NCI-H2196 (cell line): ENCODE results near the gene ABCC1.
"Not testable (repeated sequence)": the region's sequence is repeated elsewhere in the genome, so short reads cannot be mapped to it uniquely, and the experiment has no call there.

Experiments used
- DNase-seq: peaks from one replicate; lab custom pipeline; 2025; ENCODE audit not compliant: unreplicated experiment; lab: John Stamatoyannopoulos, UW

The ABCC1 gene

GRCh38 chr16:15966836-15967546, 17.6 kb downstream of the ABCC1 start:
- DNase-seq: peak; percentile 43

- DNase-seq: no peak
Measured at GRCh38 chr16:15967655-15968315, 18.4 kb downstream of the ABCC1 start.

- no peak for DNase-seq
Measured at GRCh38 chr16:15970202-15970601, 20.8 kb downstream of the ABCC1 start.

GRCh38 chr16:15970743-15971439, 21.5 kb downstream of the ABCC1 start:
- no peak for DNase-seq

- DNase-seq: no peak
Measured at GRCh38 chr16:15971440-15971815, 22.0 kb downstream of the ABCC1 start.

GRCh38 chr16:15972046-15972868, 22.8 kb downstream of the ABCC1 start:
- DNase-seq: no peak

GRCh38 chr16:15973421-15973820, 24.0 kb downstream of the ABCC1 start:
- DNase-seq: no peak

- DNase-seq: no peak
Measured at GRCh38 chr16:15974057-15974456, 24.6 kb downstream of the ABCC1 start.

- DNase-seq: no peak
Measured at GRCh38 chr16:15975172-15975571, 25.8 kb downstream of the ABCC1 start.

GRCh38 chr16:15976225-15976812, 26.9 kb downstream of the ABCC1 start:
- no peak for DNase-seq

- DNase-seq: no peak
Measured at GRCh38 chr16:15976929-15977637, 27.7 kb downstream of the ABCC1 start.

GRCh38 chr16:15979801-15980200, 30.4 kb downstream of the ABCC1 start:
- no peak for DNase-seq

- DNase-seq: no peak
Measured at GRCh38 chr16:15980329-15980728, 30.9 kb downstream of the ABCC1 start.

- DNase-seq: no peak
Measured at GRCh38 chr16:15981382-15981781, 32.0 kb downstream of the ABCC1 start.

- not testable (repeated sequence) for DNase-seq
Measured at GRCh38 chr16:15982194-15982915, 32.9 kb downstream of the ABCC1 start.

- DNase-seq: no peak
Measured at GRCh38 chr16:15983898-15984297, 34.5 kb downstream of the ABCC1 start.

- no peak for DNase-seq
Measured at GRCh38 chr16:15985144-15985543, 35.7 kb downstream of the ABCC1 start.

- no peak for DNase-seq
Measured at GRCh38 chr16:15986261-15986660, 36.8 kb downstream of the ABCC1 start.

- no peak for DNase-seq
Measured at GRCh38 chr16:15988268-15989013, 39.0 kb downstream of the ABCC1 start.
